ENCODE measurements around the gene CD300A.

DNA sequence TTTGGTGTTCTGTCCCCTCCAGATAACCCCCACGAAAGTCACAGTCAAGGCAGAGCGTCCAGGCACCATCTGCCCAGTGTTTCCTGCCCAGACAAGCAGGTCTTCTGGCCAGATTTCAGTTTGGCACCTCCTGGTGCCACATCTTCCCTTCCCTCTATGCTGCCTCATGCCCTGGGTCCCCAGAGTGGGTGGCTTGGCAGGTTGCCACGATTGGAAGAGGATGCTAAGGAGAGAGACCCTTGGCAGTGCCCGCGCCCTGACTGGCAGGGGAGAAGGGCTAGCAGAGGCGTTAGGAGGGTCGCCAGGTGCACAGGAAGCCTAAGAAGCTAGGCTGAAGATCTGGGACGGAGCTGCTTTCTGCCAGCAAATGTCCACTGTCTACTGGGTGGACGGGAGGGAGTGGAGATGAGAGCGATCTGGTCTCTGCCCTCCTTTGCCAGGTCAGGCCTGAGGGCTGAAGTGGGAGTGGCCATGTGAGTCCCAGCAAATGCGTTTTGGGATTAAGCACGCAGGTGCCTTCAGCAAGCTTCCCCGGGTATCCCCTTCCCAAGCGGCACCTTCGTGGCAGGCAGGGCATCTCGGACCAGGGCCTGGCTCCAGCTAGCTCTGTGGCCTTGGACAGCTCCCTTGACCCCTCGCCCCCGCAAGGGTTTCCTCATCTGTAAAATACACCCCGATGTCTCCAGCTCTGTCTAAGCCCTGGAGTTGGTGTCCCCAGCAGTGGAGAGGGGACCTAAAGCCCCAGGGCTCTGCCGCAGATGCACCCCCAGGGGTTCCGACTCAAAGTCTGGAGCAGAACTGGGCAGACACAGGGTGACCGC lies 13.4 kb upstream of the CD300A start:
- TF ChIP-seq TAF1 (IDR thresholded peaks at IDR 0.05; ENCODE audit: borderline replicate concordance, low read depth, low read length) (no peak), POLR2AphosphoS5 (IDR thresholded peaks at IDR 0.05; ENCODE audit: low read depth, low read length) (no peak)
